ENCODE data around the gene BOC. TPM values are rescaled to one million over a fixed set of nuclear protein-coding genes. Genes with fewer than 3 reads are reported as not detected.

The BOC gene
- total and polyA plus RNA-seq, 2 of the 13 experiments (the other 11 are each of a cell fraction or from before 2014, with no cell fraction given) = 0.04 TPM; not detected in 1

- TF ChIP-seq ZNF646 (CRISPR knock-in tag; IDR thresholded peaks at IDR 0.05) = peak; percentile 98
- TF ChIP-seq BCL6 (CRISPR knock-in tag; IDR thresholded peaks at IDR 0.05) = peak; percentile 64
- TF ChIP-seq RAD51 (IDR thresholded peaks at IDR 0.05; ENCODE audit: borderline replicate concordance) = no peak
- TF ChIP-seq SMAD1 (CRISPR knock-in tag; IDR thresholded peaks at IDR 0.05; ENCODE audit: borderline replicate concordance, low read depth) = no peak
- TF ChIP-seq JUNB (CRISPR knock-in tag; IDR thresholded peaks at IDR 0.05; ENCODE audit: borderline replicate concordance) = no peak
- no peak for TF ChIP-seq ZNF264 (CRISPR knock-in tag; IDR thresholded peaks at IDR 0.05)
- TF ChIP-seq MYNN (CRISPR knock-in tag; IDR thresholded peaks at IDR 0.05; ENCODE audit: low read depth) = no peak
- TF ChIP-seq REL (CRISPR knock-in tag; conservative IDR thresholded peaks at IDR 0.05) = no peak
- no peak for TF ChIP-seq NCOR1 (IDR thresholded peaks at IDR 0.05; ENCODE audit: borderline replicate concordance, low read length)
- no peak for TF ChIP-seq MTA3 (CRISPR knock-in tag; IDR thresholded peaks at IDR 0.05)
- no peak for TF ChIP-seq ZNF883 (CRISPR knock-in tag; IDR thresholded peaks at IDR 0.05; ENCODE audit: not compliant biosample characterization)
- no peak for TF ChIP-seq SP4 (CRISPR knock-in tag; IDR thresholded peaks at IDR 0.05)
- TF ChIP-seq ZSCAN31 (CRISPR knock-in tag; IDR thresholded peaks at IDR 0.05; ENCODE audit: low read depth) = no peak
- no peak for TF ChIP-seq SATB2 (CRISPR knock-in tag; IDR thresholded peaks at IDR 0.05)
- no peak for TF ChIP-seq GPN1 (CRISPR knock-in tag; IDR thresholded peaks at IDR 0.05; ENCODE audit: borderline replicate concordance)
- TF ChIP-seq MLX (CRISPR knock-in tag; IDR thresholded peaks at IDR 0.05) = no peak
- TF ChIP-seq CBX2 (IDR thresholded peaks at IDR 0.05; ENCODE audit: low read depth, low read length) = no peak
- 0 out of 2 replicates have a peak, but pooled peaks have one; percentile 67 for TF ChIP-seq CBX2 (CRISPR knock-in tag; IDR thresholded peaks at IDR 0.05; ENCODE audit: low read depth)
- TF ChIP-seq SRF (IDR thresholded peaks at IDR 0.05; ENCODE audit: low read depth, low read length) = no peak
- TF ChIP-seq SRSF9 (IDR thresholded peaks at IDR 0.05; ENCODE audit: borderline replicate concordance, insufficient read depth, low read depth, low read length, poor library complexity, severe bottlenecking) = no peak
- TF ChIP-seq CTCF (CRISPR knock-in tag; IDR thresholded peaks at IDR 0.05) = no peak
- TF ChIP-seq MTF2 (CRISPR knock-in tag; IDR thresholded peaks at IDR 0.05; ENCODE audit: borderline replicate concordance) = 0 out of 2 replicates have a peak, but pooled peaks have one; percentile 59
Observed at GRCh38 chr3:113211330-113212149, at the start of gene BOC (continued).

Data from HepG2 (cell line).